ENCODE results near the gene PEX16. TPM values are rescaled to one million over a fixed set of nuclear protein-coding genes. Genes with fewer than 3 reads are reported as not detected.

The PEX16 gene
- total and polyA plus RNA-seq, 2 experiments from 2014 or later = 28.0 to 32.8 TPM

GRCh38 chr11:45960387-45961095 lies 42.9 kb upstream of the PEX16 start:
- no peaks in the 10 kb centered on the region for H3K9me2 ChIP-seq (replicated peaks; ENCODE audit: insufficient read depth)
- H3K27ac ChIP-seq = no peak overlapping the region
- no peak overlapping the region for H3K4me3 ChIP-seq
- no peaks in the 10 kb centered on the region for H3K27me3 ChIP-seq
- H3K9me3 ChIP-seq (ENCODE audit: low read depth) = no peaks in the 10 kb centered on the region
- H3K79me2 ChIP-seq = peaks cover 5% of the 10 kb centered on the region
- H2AFZ ChIP-seq = no peak overlapping the region
- no peaks in the 10 kb centered on the region for H4K20me1 ChIP-seq (ENCODE audit: insufficient read depth, poor library complexity, severe bottlenecking)
- no peak for DNase-seq (ENCODE audit: low spot score)
- no peak overlapping the region for H3K4me2 ChIP-seq
- H3K36me3 ChIP-seq (replicated peaks; ENCODE audit: insufficient read depth, low read depth) = no peaks in the 10 kb centered on the region
- H3K4me1 ChIP-seq (ENCODE audit: insufficient read depth) = no peaks in the 10 kb centered on the region
- no peak for TF ChIP-seq EZH2 (IDR thresholded peaks at IDR 0.05; ENCODE audit: borderline replicate concordance)
- WGBS (ENCODE audit: low lambda C conversion rate, missing lambda C conversion rate) = 95% methylated on average over 4 of the region's 4 CpGs

DNA sequence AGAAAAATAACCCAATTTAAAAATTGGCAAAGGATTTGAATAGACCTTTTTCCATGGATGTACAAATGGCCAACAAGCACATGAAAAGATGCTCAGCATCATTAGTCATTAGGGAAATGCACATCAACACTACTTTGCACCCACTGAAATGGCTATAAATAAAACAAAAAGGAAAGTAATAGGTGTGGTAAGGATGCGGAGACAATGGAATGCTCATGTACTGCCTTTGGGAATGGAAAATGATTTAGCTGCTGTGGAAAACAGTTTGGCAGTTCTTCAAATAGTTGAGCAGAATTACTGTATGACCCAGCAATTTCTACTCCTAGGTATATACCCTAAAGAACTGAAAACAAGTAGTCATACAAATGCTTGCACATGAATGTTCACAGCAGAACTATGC lies 42.2 kb upstream of the PEX16 start:
- Histone ChIP-seq H3K4me2 (no peak overlapping the region), H3K36me3 (replicated peaks; ENCODE audit: insufficient read depth, low read depth) (no peaks in the 10 kb centered on the region), H3K79me2 (peaks cover 5% of the 10 kb centered on the region), H2AFZ (no peak overlapping the region), H4K20me1 (ENCODE audit: insufficient read depth, poor library complexity, severe bottlenecking) (no peaks in the 10 kb centered on the region), H3K4me1 (ENCODE audit: insufficient read depth) (no peaks in the 10 kb centered on the region), H3K4me3 (no peak overlapping the region), H3K9me3 (ENCODE audit: low read depth) (no peaks in the 10 kb centered on the region), H3K27ac (no peak overlapping the region), H3K9me2 (replicated peaks; ENCODE audit: insufficient read depth) (no peaks in the 10 kb centered on the region), H3K27me3 (no peaks in the 10 kb centered on the region)
- no peak for DNase-seq (ENCODE audit: low spot score)
- WGBS (ENCODE audit: low lambda C conversion rate, missing lambda C conversion rate) = 96% methylated on average over 1 of the region's 1 CpG
- TF ChIP-seq EZH2phosphoT487 (IDR thresholded peaks at IDR 0.05; ENCODE audit: low read depth, severe bottlenecking, unreplicated experiment) (no peak), CTCF (IDR thresholded peaks at IDR 0.05; ENCODE audit: poor library complexity) (no peak), EZH2 (IDR thresholded peaks at IDR 0.05; ENCODE audit: borderline replicate concordance) (no peak)

- no peak overlapping the region for H2AFZ ChIP-seq
- no peaks in the 10 kb centered on the region for H3K36me3 ChIP-seq (replicated peaks; ENCODE audit: insufficient read depth, low read depth)
- TF ChIP-seq EZH2phosphoT487 (IDR thresholded peaks at IDR 0.05; ENCODE audit: low read depth, severe bottlenecking, unreplicated experiment) (no peak), EZH2 (IDR thresholded peaks at IDR 0.05; ENCODE audit: borderline replicate concordance) (no peak), CTCF (IDR thresholded peaks at IDR 0.05; ENCODE audit: poor library complexity) (no peak)
- no peaks in the 10 kb centered on the region for H3K27me3 ChIP-seq
- no peaks in the 10 kb centered on the region for H3K9me2 ChIP-seq (replicated peaks; ENCODE audit: insufficient read depth)
- no peaks in the 10 kb centered on the region for H3K79me2 ChIP-seq
- H3K27ac ChIP-seq = no peak overlapping the region
- H3K4me3 ChIP-seq = no peak overlapping the region
- H4K20me1 ChIP-seq (ENCODE audit: insufficient read depth, poor library complexity, severe bottlenecking) = no peaks in the 10 kb centered on the region
- DNase-seq (ENCODE audit: low spot score) = no peak
- WGBS (ENCODE audit: low lambda C conversion rate, missing lambda C conversion rate) = 97% methylated on average over 1 of the region's 1 CpG
- no peak overlapping the region for H3K4me2 ChIP-seq
- H3K9me3 ChIP-seq (ENCODE audit: low read depth) = no peaks in the 10 kb centered on the region
- H3K4me1 ChIP-seq (ENCODE audit: insufficient read depth) = no peaks in the 10 kb centered on the region
These were observed 32.3 kb upstream of the PEX16 start for GRCh38 chr11:45949992-45950407.

DNA sequence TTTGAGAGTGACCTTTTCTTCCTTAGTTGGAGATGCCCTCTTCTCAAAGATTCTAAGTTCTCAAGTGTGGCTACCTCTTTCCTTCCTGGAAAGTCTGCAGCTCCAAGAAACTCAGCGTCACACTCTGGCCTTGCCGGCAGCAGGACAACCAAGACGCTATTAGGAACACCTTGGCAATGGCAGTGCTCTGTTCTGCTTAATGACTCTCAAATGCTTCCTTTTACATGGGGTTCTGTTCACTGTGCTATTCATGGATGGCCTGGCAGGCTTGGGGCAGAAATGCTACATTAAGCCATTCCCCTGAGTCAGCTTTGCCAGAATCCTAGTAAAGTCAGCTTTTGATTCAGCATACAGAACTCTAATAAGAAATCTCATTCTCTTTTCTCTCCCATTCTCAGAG lies 30.7 kb upstream of the PEX16 start:
- Histone ChIP-seq H3K27ac (no peak overlapping the region), H3K9me3 (ENCODE audit: low read depth) (no peaks in the 10 kb centered on the region), H3K9me2 (replicated peaks; ENCODE audit: insufficient read depth) (no peaks in the 10 kb centered on the region), H3K27me3 (no peaks in the 10 kb centered on the region), H3K4me2 (no peak overlapping the region), H4K20me1 (ENCODE audit: insufficient read depth, poor library complexity, severe bottlenecking) (no peaks in the 10 kb centered on the region), H3K36me3 (replicated peaks; ENCODE audit: insufficient read depth, low read depth) (no peaks in the 10 kb centered on the region), H3K4me1 (ENCODE audit: insufficient read depth) (no peaks in the 10 kb centered on the region), H3K4me3 (no peak overlapping the region), H3K79me2 (no peaks in the 10 kb centered on the region), H2AFZ (no peak overlapping the region)
- WGBS (ENCODE audit: low lambda C conversion rate, missing lambda C conversion rate) = 95% methylated on average over 3 of the region's 3 CpGs
- DNase-seq (ENCODE audit: low spot score) = no peak
- TF ChIP-seq EZH2phosphoT487 (IDR thresholded peaks at IDR 0.05; ENCODE audit: low read depth, severe bottlenecking, unreplicated experiment) = no peak
